KMS-11 (cell line): ENCODE data around the gene MEF2A.
"Not testable (repeated sequence)": the region's sequence is repeated elsewhere in the genome, so short reads cannot be mapped to it uniquely, and the experiment has no call there.

Experiments used
- H2AFZ ChIP-seq: fragments of 200-600 bp; sonication (generic); 2 replicates; pipeline ENCODE4 v1.6.1; 2016; ENCODE audit warnings: antibody characterized with exemption, mixed run types, low read depth
- H3K27ac ChIP-seq: fragments of 200-600 bp; sonication (generic); 2 replicates; pipeline ENCODE4 v1.6.1; 2016; ENCODE audit warnings: mild to moderate bottlenecking, mixed run types
- H3K27me3 ChIP-seq: fragments of 200-600 bp; sonication (generic); 2 replicates; pipeline ENCODE4 v1.6.1; 2017; ENCODE audit warnings: mild to moderate bottlenecking, low read depth, mixed run types, moderate library complexity; ENCODE audit not compliant: insufficient read depth
- H3K36me3 ChIP-seq: fragments of 200-600 bp; sonication (generic); 2 replicates; pipeline ENCODE4 v1.6.1; 2017; ENCODE audit warnings: mild to moderate bottlenecking, mixed run types; ENCODE audit not compliant: insufficient read depth
- H3K4me1 ChIP-seq: fragments of 200-600 bp; sonication (generic); 2 replicates; pipeline ENCODE4 v1.6.1; 2016; ENCODE audit warnings: mild to moderate bottlenecking, low read depth, mixed run types; ENCODE audit not compliant: poor library complexity, severe bottlenecking
- H3K4me2 ChIP-seq: fragments of 200-600 bp; sonication (generic); 2 replicates; pipeline ENCODE4 v1.7.0; 2016; ENCODE audit warnings: mild to moderate bottlenecking, mixed run types
- H3K4me3 ChIP-seq: fragments of 200-600 bp; sonication (generic); IDR thresholded peaks from 2 replicates; pipeline ENCODE4 v1.6.1; 2017; ENCODE audit warnings: low read depth, low read length, mixed read lengths; ENCODE audit not compliant: insufficient read depth
- H3K79me2 ChIP-seq: fragments of 200-600 bp; sonication (generic); 2 replicates; pipeline ENCODE4 v1.6.1; 2016; ENCODE audit warnings: low read depth, mixed run types; ENCODE audit not compliant: insufficient read depth
- H3K9ac ChIP-seq: fragments of 200-600 bp; sonication (generic); 2 replicates; pipeline ENCODE4 v1.6.1; 2016; ENCODE audit warnings: mild to moderate bottlenecking, mixed run types
- H4K20me1 ChIP-seq: fragments of 200-600 bp; sonication (generic); 2 replicates; pipeline ENCODE4 v1.6.1; 2016; ENCODE audit warnings: mild to moderate bottlenecking, mixed run types; ENCODE audit not compliant: insufficient read depth
- CTCF ChIP-seq: fragments of 200-600 bp; sonication (generic); conservative IDR thresholded peaks from 2 replicates; pipeline ENCODE4 v1.6.1; 2017; ENCODE audit warnings: low read depth, mild to moderate bottlenecking, antibody characterized with exemption, low read length, moderate library complexity, mixed read lengths

MEF2A gene

GRCh38 chr15:99733268-99734039, 167.7 kb downstream of the MEF2A start, which contains the start of gene LYSMD4:
Gene LYSMD4 (minus strand): TSS chr15:99733437. CDS start chr15:99731999, 1,438 bp downstream.
- no peak for TF ChIP-seq CTCF
- Histone ChIP-seq H3K4me1 (peaks cover 10% of the 10 kb centered on the region), H3K4me3 (no peak within 1 kb of the TSS), H3K36me3 (no peaks in the 10 kb centered on the region), H3K27me3 (no peaks in the 10 kb centered on the region), H3K79me2 (no peaks in the 10 kb centered on the region), H3K9ac (peak within 1 kb of the TSS; percentile 67), H3K4me2 (peak within 1 kb of the TSS; percentile 57), H2AFZ (peak within 1 kb of the TSS; percentile 93), H3K27ac (peak within 1 kb of the TSS; percentile 62), H4K20me1 (no peaks in the 10 kb centered on the region)

- not testable (repeated sequence) for H3K36me3 ChIP-seq, H3K4me1 ChIP-seq, H3K4me3 ChIP-seq, H3K27me3 ChIP-seq, H4K20me1 ChIP-seq, H3K79me2 ChIP-seq
- Histone ChIP-seq H3K9ac (peak overlapping the region; percentile 67), H3K27ac (peak overlapping the region; percentile 62), H2AFZ (peak overlapping the region; percentile 93), H3K4me2 (peak overlapping the region; percentile 57; the same call in 1 of the 2 replicates)
Measured at GRCh38 chr15:99734040-99734291, 168.2 kb downstream of the MEF2A start.

DNA sequence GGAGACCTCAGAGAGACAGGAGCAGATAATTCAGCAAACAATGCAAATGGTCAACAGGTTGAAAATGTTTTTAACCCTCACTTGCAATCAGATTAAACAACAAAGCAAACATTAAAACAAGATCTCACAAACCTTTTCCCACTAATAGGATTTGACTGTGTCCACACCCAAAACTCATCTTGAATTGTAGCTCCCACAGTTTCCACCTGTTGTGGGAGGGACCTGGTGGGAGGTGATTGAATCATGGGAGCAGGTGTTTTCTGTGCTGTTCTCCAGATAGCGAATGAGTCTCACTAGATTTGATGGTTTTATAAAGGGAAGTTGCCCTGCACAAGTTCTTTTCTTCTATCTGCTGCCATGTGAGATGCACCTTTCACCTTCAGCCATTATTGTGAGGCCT, 168.8 kb downstream of the MEF2A start:
- Histone ChIP-seq H3K27me3 (no peaks in the 10 kb centered on the region), H3K79me2 (no peaks in the 10 kb centered on the region), H3K4me1 (peaks cover 10% of the 10 kb centered on the region), H3K4me2 (no peak overlapping the region), H2AFZ (no peak overlapping the region), H3K27ac (no peak overlapping the region), H4K20me1 (no peaks in the 10 kb centered on the region), H3K4me3 (no peak overlapping the region), H3K9ac (no peak overlapping the region), H3K36me3 (no peaks in the 10 kb centered on the region)
- no peak for TF ChIP-seq CTCF

GRCh38 chr15:99735868-99736267, 170.1 kb downstream of the MEF2A start:
- Histone ChIP-seq H3K27ac (no peak overlapping the region), H3K27me3 (no peaks in the 10 kb centered on the region), H3K4me1 (peaks cover 10% of the 10 kb centered on the region), H2AFZ (no peak overlapping the region), H3K4me2 (no peak overlapping the region), H3K4me3 (no peak overlapping the region), H3K9ac (no peak overlapping the region), H4K20me1 (no peaks in the 10 kb centered on the region), H3K36me3 (no peaks in the 10 kb centered on the region), H3K79me2 (no peaks in the 10 kb centered on the region)
- no peak for TF ChIP-seq CTCF

GRCh38 chr15:99736702-99737101, 170.9 kb downstream of the MEF2A start:
- TF ChIP-seq CTCF, result no peak
- Histone ChIP-seq H3K27me3 (no peaks in the 10 kb centered on the region), H3K4me2 (no peak overlapping the region), H3K27ac (no peak overlapping the region), H2AFZ (no peak overlapping the region), H3K79me2 (no peaks in the 10 kb centered on the region), H3K9ac (no peak overlapping the region), H3K4me1 (peaks cover 10% of the 10 kb centered on the region), H3K36me3 (no peaks in the 10 kb centered on the region), H4K20me1 (no peaks in the 10 kb centered on the region), H3K4me3 (no peak overlapping the region)
